Large intestine (tissue), 3 donors: Measurements from ENCODE around the gene PRDM16. TPM values are rescaled to one million over a fixed set of nuclear protein-coding genes. Genes with fewer than 3 reads are reported as not detected.

Experiments used
- DNase-seq, 2 donors: peaks; one replicate each; pipeline versions ENCODE4 v3.0.0 to v3.0.0-alpha.2; 2013
- H3K27ac ChIP-seq: one replicate; pipeline ENCODE4 v1.5.1; 2013; ENCODE audit warnings: low read length
- H3K27me3 ChIP-seq: 2 replicates; pipeline ENCODE4 v1.6.1; 2013; ENCODE audit warnings: low read length; ENCODE audit not compliant: control insufficient read depth, insufficient read depth
- H3K36me3 ChIP-seq: 2 replicates; pipeline ENCODE4 v1.6.1; 2013; ENCODE audit warnings: low read length; ENCODE audit not compliant: control insufficient read depth, insufficient read depth
- H3K4me1 ChIP-seq: one replicate; pipeline ENCODE4 v1.6.1; 2013; ENCODE audit warnings: low read length; ENCODE audit not compliant: control insufficient read depth, insufficient read depth
- H3K4me3 ChIP-seq: one replicate; pipeline ENCODE4 v1.5.1; 2013; ENCODE audit warnings: low read length
- H3K9me3 ChIP-seq: one replicate; pipeline ENCODE4 v1.6.1; 2013; ENCODE audit warnings: mild to moderate bottlenecking, low read depth, low read length, moderate library complexity; ENCODE audit not compliant: control insufficient read depth
- WGBS: methylation state at CpG from one replicate; pipeline ENCODE4 v1.1.5; 2013; ENCODE audit warnings: low lambda C conversion rate; ENCODE audit not compliant: insufficient coverage; 5-methylcytosine and 5-hydroxymethylcytosine counted together
- polyA plus RNA-seq: library from polyadenylated mRNA; unstranded; fragments of 120-200 nt; gene quantifications from one replicate; pipeline ENCODE4 v1.2.1, GENCODE V29; 2013

Gene PRDM16
- polyA plus RNA-seq, 1 donor = 20.6 TPM

DNA sequence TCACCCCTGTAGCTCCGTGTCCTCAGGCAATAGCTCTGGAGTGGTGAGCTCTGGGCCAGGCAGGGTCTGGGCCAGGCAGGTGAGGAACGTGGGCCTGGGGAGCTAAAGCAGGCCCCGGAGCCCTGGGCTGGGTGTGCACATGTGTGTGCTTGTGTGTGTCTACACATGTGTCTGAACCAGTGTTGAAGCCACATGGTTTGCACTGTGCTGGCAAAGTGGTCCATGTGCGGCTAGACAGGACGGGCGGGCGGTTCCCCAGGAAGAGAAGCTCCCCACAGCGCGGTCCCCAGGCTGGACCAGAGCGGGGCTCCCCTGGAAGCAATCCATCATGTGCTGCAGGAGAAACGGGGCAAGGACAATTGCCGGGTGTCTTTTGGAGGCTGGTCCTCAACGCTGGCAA, 84.2 kb downstream of the PRDM16 start:
- no peaks in the 10 kb centered on the region for H3K27me3 ChIP-seq
- no CpG with 5 or more reads among the region's 13 CpGs for WGBS

DNA sequence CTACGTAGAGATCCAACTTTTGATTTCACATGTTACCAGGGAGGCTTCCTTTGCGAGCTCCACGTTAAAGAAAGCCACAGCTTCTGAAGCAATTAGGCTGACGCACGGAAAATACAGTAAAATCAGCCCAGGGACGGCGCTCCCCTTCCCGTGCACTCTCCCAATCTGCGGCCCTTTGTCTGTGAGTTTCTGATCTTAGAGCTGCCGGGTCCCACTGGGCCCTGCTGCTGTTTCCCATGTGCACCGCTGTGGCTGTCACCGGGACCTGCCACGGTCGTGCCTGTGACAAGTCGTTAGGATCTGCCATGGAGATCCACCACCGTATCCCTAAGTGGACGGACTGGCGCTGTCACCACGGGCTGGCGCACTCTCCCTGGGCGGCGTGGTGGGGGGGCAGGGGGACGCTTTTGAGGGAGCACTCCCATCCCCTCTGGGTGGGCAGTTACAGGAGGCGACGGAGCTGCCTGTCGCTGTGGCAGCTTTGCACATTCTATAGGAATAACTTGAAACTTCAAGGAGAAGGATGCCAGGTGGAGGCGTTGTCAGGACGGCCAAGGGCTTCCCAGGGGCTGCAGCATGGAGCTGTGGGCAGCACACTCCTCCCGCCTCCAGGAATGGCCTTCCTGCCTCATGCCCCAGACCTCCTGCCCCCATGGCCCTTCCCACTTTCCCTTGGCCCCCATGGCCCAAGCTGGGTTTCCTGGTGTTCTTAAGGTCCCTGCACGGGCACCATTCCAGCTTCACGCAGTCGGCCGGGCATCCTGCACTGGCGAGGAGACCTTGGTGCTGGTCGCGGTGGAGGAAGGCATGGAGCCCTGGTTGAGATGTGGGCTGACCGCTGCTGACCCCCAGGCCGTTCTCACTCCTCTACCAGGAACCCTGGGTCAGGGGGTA, 85.1 kb downstream of the PRDM16 start:
- no peak for DNase-seq
- Histone ChIP-seq H3K27ac (no peak overlapping the region), H3K4me3 (no peak overlapping the region), H3K4me1 (no peaks in the 10 kb centered on the region), H3K9me3 (no peaks in the 10 kb centered on the region), H3K27me3 (no peaks in the 10 kb centered on the region), H3K36me3 (no peaks in the 10 kb centered on the region)
- 94% methylated on average over 2 of the region's 38 CpGs for WGBS

More for the DNA sequence above, 84.2 kb downstream of the PRDM16 start:
- DNase-seq = no peak
- Histone ChIP-seq H3K4me3 (no peak overlapping the region), H3K36me3 (no peaks in the 10 kb centered on the region), H3K9me3 (no peaks in the 10 kb centered on the region), H3K4me1 (no peaks in the 10 kb centered on the region), H3K27ac (no peak overlapping the region)

DNA sequence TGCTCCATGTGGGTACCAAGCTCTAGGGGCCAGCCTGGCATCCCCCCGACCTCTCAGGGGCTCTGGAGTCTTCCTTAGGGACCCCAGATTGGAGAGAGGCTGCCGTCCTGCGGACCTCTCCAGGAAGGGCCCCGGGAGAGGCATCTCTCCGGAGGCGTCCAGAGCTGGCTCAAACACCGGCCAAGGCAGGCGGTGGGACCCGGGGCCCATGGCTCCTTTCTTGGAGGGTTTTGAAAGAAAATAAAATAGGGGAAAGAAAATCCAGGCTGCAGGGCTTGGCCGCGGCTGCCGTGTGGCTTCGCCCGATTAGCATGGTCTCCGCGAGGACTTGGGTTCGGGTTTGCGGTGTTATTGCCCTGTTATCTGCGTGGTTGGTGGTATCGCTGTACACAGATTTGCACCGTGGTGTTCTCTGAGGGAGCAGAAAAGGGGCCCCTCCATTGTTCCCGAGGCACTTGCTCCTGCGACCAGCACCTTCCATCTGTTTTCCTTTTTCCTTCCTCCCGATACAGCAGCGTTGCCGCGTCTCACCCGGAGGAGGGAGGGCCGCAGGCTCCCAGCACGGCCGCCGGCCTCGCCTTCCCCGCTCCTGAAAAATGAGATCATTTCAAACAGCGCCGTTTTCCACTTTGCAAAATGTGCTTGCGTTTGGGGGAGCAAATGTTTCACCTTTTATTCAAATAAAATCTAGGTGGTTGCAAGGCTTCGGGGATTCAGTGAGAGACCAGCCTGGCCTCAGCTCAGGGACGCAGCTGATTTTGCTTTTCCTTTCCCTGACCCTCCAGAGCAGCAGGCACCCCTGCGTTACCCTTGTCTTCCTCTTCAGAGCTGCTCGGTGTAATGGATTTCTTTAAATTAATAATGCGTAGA, 86.3 kb downstream of the PRDM16 start:
- no peak overlapping the region for H3K27ac ChIP-seq

DNA sequence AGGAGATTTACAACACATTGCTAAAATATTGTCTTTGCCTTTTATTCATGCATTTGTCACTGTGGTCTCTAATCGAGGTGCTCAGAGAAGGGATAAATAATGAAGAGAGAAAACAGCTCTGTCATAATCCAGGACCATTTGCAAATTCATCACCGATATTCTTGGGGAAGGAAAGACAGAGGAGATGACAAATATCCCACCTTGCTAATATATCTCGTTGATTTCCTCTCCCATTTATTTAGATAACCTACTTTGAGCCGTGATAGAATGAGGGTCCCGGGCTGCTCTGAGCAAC, 86.9 kb downstream of the PRDM16 start:
- Histone ChIP-seq H3K4me3 (no peak overlapping the region), H3K27ac (no peak overlapping the region)
- WGBS = no CpG with 5 or more reads among the region's 5 CpGs

More for the DNA sequence above, 86.3 kb downstream of the PRDM16 start:
- 75% methylated on average over 2 of the region's 42 CpGs for WGBS
- H3K9me3 ChIP-seq = no peaks in the 10 kb centered on the region
- DNase-seq = no peak
- no peaks in the 10 kb centered on the region for H3K4me1 ChIP-seq
- no peak overlapping the region for H3K4me3 ChIP-seq
- no peaks in the 10 kb centered on the region for H3K36me3 ChIP-seq
- no peaks in the 10 kb centered on the region for H3K27me3 ChIP-seq

DNA sequence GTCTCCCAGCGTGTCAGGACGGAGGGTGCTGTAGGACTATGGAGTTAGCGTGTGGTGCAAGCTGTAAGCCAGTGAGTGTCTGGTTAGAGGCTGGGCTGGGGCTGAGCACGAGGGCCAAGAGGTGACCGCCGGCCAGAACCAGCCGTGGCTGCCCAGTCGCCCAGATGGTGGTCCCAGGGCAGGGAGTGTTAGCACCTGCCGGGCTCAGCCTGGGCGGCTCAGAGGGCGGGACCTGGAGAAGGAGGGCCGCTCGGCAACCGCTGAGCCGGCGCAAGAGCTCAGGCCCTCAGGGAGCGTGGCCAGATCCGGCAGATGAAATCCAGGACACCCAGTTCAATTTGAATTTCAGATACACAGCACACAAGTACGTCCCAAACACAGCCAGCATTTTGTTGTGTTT, 87.9 kb downstream of the PRDM16 start:
- no peak overlapping the region for H3K27ac ChIP-seq
- no peaks in the 10 kb centered on the region for H3K27me3 ChIP-seq
- WGBS = no CpG with 5 or more reads among the region's 19 CpGs
- DNase-seq = no peak
- peaks cover 3% of the 10 kb centered on the region for H3K9me3 ChIP-seq
- H3K4me1 ChIP-seq = no peaks in the 10 kb centered on the region
- H3K36me3 ChIP-seq = no peaks in the 10 kb centered on the region
- no peak overlapping the region for H3K4me3 ChIP-seq

More for the DNA sequence above, 86.9 kb downstream of the PRDM16 start:
- Histone ChIP-seq H3K9me3 (no peaks in the 10 kb centered on the region), H3K4me1 (no peaks in the 10 kb centered on the region), H3K27me3 (no peaks in the 10 kb centered on the region), H3K36me3 (no peaks in the 10 kb centered on the region)
- no peak for DNase-seq

DNA sequence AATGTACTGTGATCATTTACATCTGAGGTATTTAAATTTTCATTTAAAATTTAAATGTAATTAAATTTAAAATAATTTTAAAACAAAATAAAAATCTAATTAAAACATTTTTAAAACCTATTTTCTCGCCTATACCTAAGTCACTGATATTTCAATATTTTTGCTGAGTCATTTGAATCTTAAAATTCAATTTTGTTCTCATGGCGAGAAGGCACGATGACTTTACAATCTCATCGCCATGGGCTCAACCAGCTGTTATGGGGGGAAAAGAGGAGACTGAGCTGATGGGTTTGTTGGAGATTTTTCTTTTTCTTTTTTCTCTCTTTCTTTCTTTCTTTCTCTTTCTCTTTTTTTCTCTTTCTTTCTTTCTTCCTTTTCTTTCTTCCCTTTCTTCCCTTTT, 89.3 kb downstream of the PRDM16 start:
- Histone ChIP-seq H3K36me3 (no peaks in the 10 kb centered on the region), H3K27ac (no peak overlapping the region), H3K27me3 (no peaks in the 10 kb centered on the region), H3K4me3 (no peak overlapping the region), H3K4me1 (no peaks in the 10 kb centered on the region), H3K9me3 (peaks cover 3% of the 10 kb centered on the region)
- 97% methylated on average over 4 of the region's 4 CpGs for WGBS
- no peak for DNase-seq

DNA sequence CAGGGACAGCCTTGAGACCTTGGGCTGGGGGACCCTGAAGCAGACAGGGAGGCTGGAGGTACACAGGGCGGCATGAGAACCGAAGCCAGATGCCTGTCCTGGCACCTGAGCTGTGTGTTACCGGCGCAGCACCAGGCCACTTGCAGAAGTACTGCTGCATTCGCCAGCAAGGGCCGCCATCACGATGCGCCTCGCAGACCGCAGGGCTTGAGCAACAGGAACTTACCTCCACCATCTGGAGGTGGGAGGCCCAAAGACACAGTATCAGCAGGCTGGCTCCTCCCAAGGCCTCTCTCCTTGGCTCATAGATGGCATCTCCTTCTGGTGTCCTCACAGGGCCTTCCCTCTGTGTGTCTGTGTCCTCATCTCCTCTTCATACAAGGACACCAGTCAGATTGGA, 90.1 kb downstream of the PRDM16 start:
- Histone ChIP-seq H3K27me3 (no peaks in the 10 kb centered on the region), H3K4me3 (no peak overlapping the region), H3K27ac (no peak overlapping the region), H3K4me1 (no peaks in the 10 kb centered on the region), H3K36me3 (no peaks in the 10 kb centered on the region), H3K9me3 (peaks cover 3% of the 10 kb centered on the region)
- WGBS = no CpG with 5 or more reads among the region's 10 CpGs
- no peak for DNase-seq

DNA sequence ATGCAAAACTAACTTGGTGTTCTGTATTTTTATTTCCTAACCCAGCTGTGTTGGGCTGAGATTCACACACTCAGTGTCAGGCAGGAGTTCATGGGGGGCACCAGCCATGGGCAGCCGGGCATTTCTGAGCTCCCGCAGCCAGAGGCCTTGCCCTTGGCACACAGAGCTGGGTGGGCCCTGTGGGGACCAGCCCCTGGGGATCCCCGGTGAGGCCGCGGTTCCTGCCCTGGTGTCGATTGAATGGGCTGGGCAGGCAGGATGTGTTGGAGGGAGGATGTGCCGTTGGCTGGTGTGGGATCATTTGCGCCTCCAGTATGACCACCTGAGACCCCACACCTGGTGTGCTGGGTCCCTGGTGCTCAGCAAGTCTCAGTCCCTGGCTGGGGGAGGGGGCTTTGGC, 91.0 kb downstream of the PRDM16 start:
- Histone ChIP-seq H3K9me3 (peaks cover 3% of the 10 kb centered on the region), H3K36me3 (no peaks in the 10 kb centered on the region), H3K4me1 (no peaks in the 10 kb centered on the region), H3K27ac (no peak overlapping the region), H3K4me3 (no peak overlapping the region), H3K27me3 (no peaks in the 10 kb centered on the region)
- DNase-seq = no peak
- no CpG with 5 or more reads among the region's 8 CpGs for WGBS

DNA sequence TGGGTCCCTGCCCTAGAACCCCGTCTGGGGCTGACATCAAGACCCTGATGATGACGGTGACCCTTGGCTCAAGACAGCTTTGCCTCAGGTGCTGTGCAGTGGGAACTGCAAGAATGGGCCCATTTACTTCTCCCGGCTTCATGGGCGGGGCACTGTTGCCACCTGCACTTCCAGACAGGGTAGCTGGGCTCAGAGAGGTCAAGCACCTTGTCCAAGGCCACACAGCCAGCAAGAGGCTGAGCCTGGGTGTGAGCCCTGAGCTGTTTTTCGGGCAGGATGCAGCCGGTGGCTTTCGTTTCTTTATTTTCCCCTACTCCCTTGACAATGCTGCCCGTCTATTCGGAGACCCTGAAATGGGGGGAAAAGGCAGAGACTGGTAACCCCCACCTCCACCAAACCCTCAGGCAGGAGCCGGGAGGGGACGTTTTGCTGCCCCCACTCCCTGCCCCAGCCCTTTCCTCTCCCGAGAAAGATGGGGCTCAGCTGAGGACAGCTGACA, 91.7 kb downstream of the PRDM16 start:
- no peak overlapping the region for H3K27ac ChIP-seq
- no CpG with 5 or more reads among the region's 12 CpGs for WGBS
- H3K4me1 ChIP-seq = no peaks in the 10 kb centered on the region
- H3K9me3 ChIP-seq = peaks cover 3% of the 10 kb centered on the region
- H3K36me3 ChIP-seq = no peaks in the 10 kb centered on the region
- H3K4me3 ChIP-seq = no peak overlapping the region
- no peak for DNase-seq
- H3K27me3 ChIP-seq = no peaks in the 10 kb centered on the region

DNA sequence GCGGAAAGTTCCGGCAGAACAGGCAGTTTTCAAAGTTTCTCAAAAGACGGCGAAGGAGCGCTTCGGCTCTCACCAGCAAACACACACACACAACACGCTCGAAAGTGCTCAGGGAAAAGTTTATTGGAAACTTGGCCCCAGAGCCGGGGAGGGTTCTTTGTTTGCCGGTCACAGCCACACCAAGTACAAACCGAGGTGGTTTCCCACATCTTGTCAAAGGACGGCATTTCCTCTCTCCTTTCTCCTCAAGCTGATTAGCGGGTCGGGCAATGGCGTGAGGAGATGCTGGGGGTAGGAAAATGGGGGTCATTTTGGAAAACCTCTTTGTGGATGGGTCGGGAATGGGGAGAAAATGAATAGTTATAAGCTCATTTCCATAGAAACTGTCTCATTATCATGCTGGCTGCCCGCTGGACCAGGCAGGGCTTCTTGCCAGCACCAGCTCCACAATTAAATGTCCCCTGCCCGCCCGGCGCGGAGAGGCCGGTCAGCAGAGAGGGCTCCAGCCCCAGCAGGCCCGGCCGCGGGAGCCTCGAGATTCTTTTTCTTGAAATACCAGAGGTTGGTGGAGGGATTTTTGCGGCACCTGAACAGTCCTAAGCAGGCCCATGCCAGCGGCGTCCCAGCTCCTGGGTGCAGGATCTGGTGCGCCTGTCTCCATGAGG, 92.3 kb downstream of the PRDM16 start:
- no peak for DNase-seq
- peaks cover 3% of the 10 kb centered on the region for H3K9me3 ChIP-seq
- no peaks in the 10 kb centered on the region for H3K4me1 ChIP-seq
- no peak overlapping the region for H3K27ac ChIP-seq
- no peak overlapping the region for H3K4me3 ChIP-seq
- whole genome bisulfite sequencing = no CpG with 5 or more reads among the region's 30 CpGs
- H3K27me3 ChIP-seq = no peaks in the 10 kb centered on the region
- H3K36me3 ChIP-seq = no peaks in the 10 kb centered on the region
